ENCODE measurements around the gene NUP62CL. TPM values are rescaled to one million over a fixed set of nuclear protein-coding genes. Genes with fewer than 3 reads are reported as not detected.
A peak's percentile ranks its signal among the peaks of the same experiment; 100 is the strongest.
"Not testable (repeated sequence)": the region's sequence is repeated elsewhere in the genome, so short reads cannot be mapped to it uniquely, and the experiment has no call there.

The NUP62CL gene
- total RNA-seq, 1 experiment from 2014 or later, result not detected

- DNase-seq (ENCODE audit: low spot score); in situ Hi-C loops (cut with HindIII; ENCODE audit: low sequenced_read_pairs): not testable (repeated sequence)
These were observed 50.4 kb downstream of the NUP62CL start for GRCh38 chrX:107155621-107156430.

GRCh38 chrX:107154787-107155620, 51.2 kb downstream of the NUP62CL start:
- no peak for DNase-seq (ENCODE audit: low spot score)
- in situ Hi-C loops (cut with HindIII; ENCODE audit: low sequenced_read_pairs), result no loop called here

DNA sequence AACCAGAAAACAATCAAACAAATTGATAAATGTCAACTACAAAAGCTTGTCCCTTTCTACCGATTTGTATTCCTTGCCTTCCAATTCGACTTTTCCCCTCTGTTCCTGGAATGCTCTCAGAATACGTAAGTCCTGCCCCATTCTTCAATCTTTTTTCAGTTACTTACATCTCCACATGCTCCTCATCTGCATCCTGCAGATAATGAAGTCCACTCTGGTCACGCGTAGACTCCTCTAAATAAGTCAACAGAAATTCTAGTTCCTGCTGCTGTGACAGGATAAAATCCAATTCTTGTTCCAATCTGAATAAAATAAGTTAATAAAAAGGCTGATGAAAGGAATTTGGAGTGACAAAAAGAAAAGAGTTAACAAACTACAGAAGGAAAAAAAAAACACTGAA, 53.2 kb downstream of the NUP62CL start:
- no peak for DNase-seq (ENCODE audit: low spot score)
- in situ Hi-C loops (cut with HindIII; ENCODE audit: low sequenced_read_pairs), result no loop called here

DNA sequence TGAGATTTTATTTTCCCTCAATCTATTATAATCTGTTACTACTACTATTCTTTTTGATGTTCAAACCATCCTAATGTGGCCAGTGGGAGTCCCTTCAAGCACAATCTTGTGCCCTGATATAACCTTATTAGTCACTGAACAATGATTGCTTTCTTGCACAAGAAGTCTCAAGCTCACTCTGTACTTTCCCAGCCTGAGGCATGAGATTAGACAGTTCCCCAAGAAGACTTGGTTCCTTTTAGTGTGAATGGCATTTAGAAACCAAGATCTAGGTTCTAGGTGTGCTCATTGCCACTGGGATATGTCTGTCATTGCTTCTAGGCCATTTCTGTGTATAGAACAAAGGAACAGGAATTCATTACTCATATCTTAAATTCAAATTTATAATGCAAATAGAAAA, 59.6 kb downstream of the NUP62CL start:
- in situ Hi-C loops (cut with HindIII; ENCODE audit: low sequenced_read_pairs), result no loop called here
- DNase-seq (ENCODE audit: low spot score), result no peak

DNA sequence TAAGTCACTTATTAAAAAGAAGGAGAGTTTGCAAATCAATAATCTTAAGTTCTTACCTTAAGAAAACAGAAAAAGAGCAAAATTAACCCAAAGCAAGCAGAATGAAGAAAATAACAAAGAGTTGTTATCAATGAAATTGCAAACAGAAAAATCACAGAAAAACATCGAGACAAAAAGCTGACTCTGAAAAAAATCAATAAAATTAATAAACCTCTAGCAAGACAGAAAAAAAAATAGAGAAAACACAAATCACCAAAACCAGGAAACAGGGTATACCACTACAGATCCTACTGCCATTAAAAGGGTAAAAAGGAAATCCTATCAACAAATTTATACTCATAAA, 70.3 kb downstream of the NUP62CL start:
- in situ Hi-C loops (cut with HindIII; ENCODE audit: low sequenced_read_pairs), result no loop called here
- no peak for DNase-seq (ENCODE audit: low spot score)

DNA sequence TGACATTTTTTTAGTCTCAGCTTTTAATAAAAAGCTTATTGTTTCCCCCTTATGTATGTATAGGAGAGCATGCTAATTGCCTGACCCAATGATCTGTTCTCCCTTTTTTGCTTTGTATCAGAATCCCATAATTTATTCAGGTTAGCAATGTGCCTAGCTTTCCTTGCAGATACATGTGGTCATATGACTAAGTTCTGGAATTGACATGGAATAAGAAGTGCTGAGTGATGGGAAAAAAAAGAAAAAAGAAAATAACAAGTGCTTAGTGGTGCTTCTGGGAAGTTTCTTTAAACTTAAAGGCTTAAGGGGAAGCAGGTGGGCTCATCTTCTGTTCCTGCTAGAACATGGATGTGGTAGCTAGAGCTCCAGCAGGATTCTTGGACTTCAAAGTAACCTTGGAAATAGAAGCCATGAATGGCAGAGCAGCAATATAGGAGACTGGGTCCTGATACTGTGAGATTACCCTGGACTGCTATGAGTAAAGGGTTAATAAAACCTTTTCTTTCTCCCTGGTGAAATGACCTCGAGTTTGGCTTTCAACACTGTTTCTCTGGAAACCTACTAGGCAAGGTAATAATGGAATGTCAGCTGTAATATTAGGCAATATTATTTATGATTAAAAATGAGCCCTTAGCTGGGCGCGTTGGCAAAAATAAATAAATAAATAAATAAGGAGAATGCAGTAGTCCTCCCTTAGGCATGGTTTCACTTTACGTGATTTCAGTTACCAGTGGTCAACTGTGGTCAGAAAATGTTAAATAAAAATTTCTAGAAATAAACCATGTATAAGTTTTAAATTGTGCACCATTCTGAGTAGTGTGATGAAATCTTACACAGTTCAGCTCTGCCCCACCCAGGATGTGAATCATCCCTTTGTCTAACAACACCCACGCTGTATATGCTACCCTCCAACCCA, 70.9 kb downstream of the NUP62CL start:
- DNase-seq (ENCODE audit: low spot score), result no peak
- in situ Hi-C loops (cut with HindIII; ENCODE audit: low sequenced_read_pairs), result no loop called here

GRCh38 chrX:107123750-107124149, 82.5 kb downstream of the NUP62CL start:
- in situ Hi-C loops (cut with HindIII; ENCODE audit: low sequenced_read_pairs), result no loop called here
- no peak for DNase-seq (ENCODE audit: low spot score)

GRCh38 chrX:107119283-107119682, 87.0 kb downstream of the NUP62CL start:
- in situ Hi-C loops (cut with HindIII; ENCODE audit: low sequenced_read_pairs), result no loop called here
- DNase-seq (ENCODE audit: low spot score), result no peak

- in situ Hi-C loops (cut with HindIII; ENCODE audit: low sequenced_read_pairs), result no loop called here
- peak; percentile 88 for DNase-seq (ENCODE audit: low spot score)
These were observed 87.7 kb downstream of the NUP62CL start, which contains the start of gene RBM41 for GRCh38 chrX:107118322-107119147. TSS of gene RBM41 (minus strand) at chrX:107118822. CDS start at chrX:107118773, 49 bp downstream.

DNA sequence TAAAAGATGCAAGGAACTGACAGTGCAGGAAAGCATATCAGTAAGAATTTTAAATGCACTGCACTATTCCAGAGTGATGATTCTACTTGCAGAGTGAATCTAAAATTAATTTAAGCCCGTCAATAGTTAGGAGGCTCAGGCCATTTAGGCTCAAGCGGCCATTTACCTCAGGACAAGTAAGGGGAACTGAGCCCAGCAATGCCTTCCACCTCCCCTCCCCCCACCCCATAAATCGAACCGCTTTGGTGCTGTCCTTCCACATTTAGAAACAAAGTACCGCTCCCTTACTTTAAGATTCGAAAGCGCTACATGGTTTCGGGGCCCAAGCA, 88.3 kb downstream of the NUP62CL start:
- in situ Hi-C loops (cut with HindIII; ENCODE audit: low sequenced_read_pairs), result no loop called here
- DNase-seq (ENCODE audit: low spot score), result no peak

- no peak for DNase-seq (ENCODE audit: low spot score)
- in situ Hi-C loops (cut with HindIII; ENCODE audit: low sequenced_read_pairs), result no loop called here
These were observed 98.8 kb downstream of the NUP62CL start for GRCh38 chrX:107107459-107107858.

DNA sequence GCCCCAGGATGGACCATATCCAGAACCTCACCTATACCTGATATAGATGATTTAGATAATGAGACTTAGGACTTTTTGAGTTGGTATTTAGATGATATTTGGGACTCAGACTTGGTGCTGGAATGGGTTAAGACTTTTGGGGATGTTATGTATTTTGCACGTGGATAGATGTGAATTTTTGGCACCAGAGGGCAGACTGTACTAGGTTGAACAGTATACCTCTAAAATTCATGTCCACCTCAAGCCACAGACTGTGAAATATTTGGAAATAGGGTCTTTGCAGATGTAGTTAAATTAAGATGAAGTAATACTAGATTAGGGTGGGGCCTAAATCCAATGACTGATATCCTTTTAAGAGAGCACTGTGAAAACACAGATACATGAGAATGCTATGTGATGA, 103.3 kb downstream of the NUP62CL start:
- DNase-seq (ENCODE audit: low spot score), result no peak

DNA sequence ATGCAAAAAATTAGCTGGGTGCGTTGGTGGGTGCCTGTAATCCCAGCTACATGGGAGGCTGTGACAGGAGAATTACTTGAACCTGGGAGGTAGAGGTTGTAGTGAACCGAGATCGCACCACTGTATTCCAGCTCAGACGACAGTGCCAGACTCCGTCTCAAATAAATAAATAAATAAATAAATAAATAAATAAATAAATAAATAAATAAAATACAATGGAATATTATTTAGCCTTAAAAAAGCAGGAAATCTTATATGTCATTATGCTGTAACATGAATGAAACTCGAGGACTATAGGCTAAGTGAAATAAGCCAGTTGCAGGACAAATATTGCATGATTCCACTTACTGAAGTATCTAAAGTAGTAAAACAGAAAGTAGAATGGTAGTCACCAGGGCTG, 130.1 kb downstream of the NUP62CL start:
- no peak for DNase-seq (ENCODE audit: low spot score)
- in situ Hi-C loops (cut with HindIII; ENCODE audit: low sequenced_read_pairs), result no loop called here

More for the DNA sequence above, 103.3 kb downstream of the NUP62CL start:
- in situ Hi-C loops (cut with HindIII; ENCODE audit: low sequenced_read_pairs), result no loop called here

Other genes with a start within 250 kb of the NUP62CL start
- 7.0 and 7.8 TPM in 2 replicates for gene MORC4, start 206.2 kb downstream of the NUP62CL start, total RNA-seq (2014; rRNA removed; shearing (Covaris generic))
- gene RBM41, start 87.6 kb downstream of the NUP62CL start, total RNA-seq (2014; rRNA removed; shearing (Covaris generic)), result 3.1 and 10.0 TPM in 2 replicates
- not detected in 2 replicates for gene DNAAF6, start 178 bp upstream of the NUP62CL start, total RNA-seq (2014; rRNA removed; shearing (Covaris generic))
- not detected in 2 replicates for gene FRMPD3, start 243.2 kb upstream of the NUP62CL start, total RNA-seq (2014; rRNA removed; shearing (Covaris generic))

Measured in G401 (cell line).